HepG2 (cell line): Measurements from ENCODE around the gene RECQL5. TPM values are rescaled to one million over a fixed set of nuclear protein-coding genes. Genes with fewer than 3 reads are reported as not detected.

Experiments
- AGO1 ChIP-seq: fragments of 200-400 bp; formaldehyde crosslinking; IDR thresholded peaks from 2 replicates; pipeline ENCODE4 v1.6.1; 2017; ENCODE audit warnings: mild to moderate bottlenecking, low read depth, low read length, moderate library complexity; ENCODE audit not compliant: poor library complexity, severe bottlenecking
- FOXJ3 ChIP-seq: sonication (generic); formaldehyde crosslinking; IDR thresholded peaks from 2 replicates; pipeline ENCODE4 v1.4.0; 2020; ENCODE audit warnings: missing genetic modification reagents, mild to moderate bottlenecking, borderline replicate concordance
- HOXA5 ChIP-seq: sonication (generic); formaldehyde crosslinking; IDR thresholded peaks from 2 replicates; pipeline ENCODE4 v1.4.0; 2020; ENCODE audit warnings: missing genetic modification reagents
- MNT ChIP-seq: fragments of 450-650 bp; IDR thresholded peaks from 2 replicates; pipeline ENCODE4 v1.6.1; 2016
- NRL ChIP-seq: sonication (generic); formaldehyde crosslinking; IDR thresholded peaks from 2 replicates; pipeline ENCODE4 v1.5.0; 2020; ENCODE audit warnings: missing genetic modification reagents, mild to moderate bottlenecking, moderate library complexity, borderline replicate concordance
- POLR2G ChIP-seq: fragments of 200-400 bp; formaldehyde crosslinking; IDR thresholded peaks from 2 replicates; pipeline ENCODE4 v1.6.1; 2018; ENCODE audit warnings: mild to moderate bottlenecking, low read depth, low read length, moderate library complexity
- SIN3A ChIP-seq: IDR thresholded peaks from 2 replicates; pipeline ENCODE4 v1.6.1; 2011; ENCODE audit warnings: low read depth, mild to moderate bottlenecking, control low read depth, low read length, borderline replicate concordance
- SRSF9 ChIP-seq: fragments of 200-400 bp; formaldehyde crosslinking; IDR thresholded peaks from 2 replicates; pipeline ENCODE4 v1.6.1; 2018; ENCODE audit warnings: borderline replicate concordance, mild to moderate bottlenecking, low read depth, low read length; ENCODE audit not compliant: insufficient read depth, poor library complexity, severe bottlenecking
- STAT5B ChIP-seq: sonication (generic); formaldehyde crosslinking; IDR thresholded peaks from 2 replicates; pipeline ENCODE4 v1.4.0; 2020; ENCODE audit warnings: missing genetic modification reagents
- ZNF280D ChIP-seq: sonication (generic); formaldehyde crosslinking; IDR thresholded peaks from 2 replicates; pipeline ENCODE4 v1.5.1; 2020; ENCODE audit warnings: mild to moderate bottlenecking, missing genetic modification reagents
- ZNF331 ChIP-seq: sonication (generic); formaldehyde crosslinking; IDR thresholded peaks from 2 replicates; pipeline ENCODE4 v1.4.0; 2020; ENCODE audit warnings: missing genetic modification reagents
- ZNF33B ChIP-seq: sonication (generic); formaldehyde crosslinking; IDR thresholded peaks from 2 replicates; pipeline ENCODE4 v1.5.1; 2020; ENCODE audit warnings: mild to moderate bottlenecking, missing genetic modification reagents
- ZNF563 ChIP-seq: sonication (generic); formaldehyde crosslinking; IDR thresholded peaks from 2 replicates; pipeline ENCODE4 v1.8.0; 2022; ENCODE audit warnings: mild to moderate bottlenecking, moderate library complexity, missing genetic modification reagents
- ZNF687 ChIP-seq: sonication (generic); formaldehyde crosslinking; IDR thresholded peaks from 2 replicates; pipeline ENCODE4 v1.5.1; 2020; ENCODE audit warnings: mild to moderate bottlenecking, missing genetic modification reagents, moderate library complexity
- ZNF75D ChIP-seq: sonication (generic); formaldehyde crosslinking; IDR thresholded peaks from 2 replicates; pipeline ENCODE4 v1.8.1; 2023; ENCODE audit warnings: missing genetic modification reagents, mild to moderate bottlenecking, borderline replicate concordance
- polyA plus RNA-seq, 8 experiments: library from polyadenylated mRNA; depleted of rRNA in 3 of 8; stranded (reverse) in 7 of 8; unstranded in 1 of 8; fragments of >200 nt; fragmentation: Illumina TruSeq in 4 of 8; extraction: Trizol in 4 of 8; gene quantifications; 2 replicates each; pipeline versions ENCODE4 v1.2.1 to v1.2.3, GENCODE V29; 2011 to 2016; ENCODE audit warnings: low read depth in 4 of 8, missing spikeins in 1 of 8, mixed read lengths in 1 of 8; ENCODE audit not compliant: insufficient read depth in 1 of 8
- total RNA-seq, 5 experiments: library from RNA; depleted of rRNA; stranded (reverse); fragments of >200 nt; fragmentation: Illumina TruSeq; extraction: Trizol; gene quantifications; 2 replicates each; pipeline ENCODE4 v1.2.3, GENCODE V29; 2016; ENCODE audit warnings: low read depth in 1 of 5
- TF ChIP-seq, protein P1 (sequence below): sonication (generic); formaldehyde crosslinking; IDR thresholded peaks from 2 replicates; pipeline ENCODE4 v1.4.0; 2020; ENCODE audit warnings: missing genetic modification reagents, mild to moderate bottlenecking, borderline replicate concordance

Gene RECQL5
- total and polyA plus RNA-seq, 2 of the 13 experiments (the other 11 are each of a cell fraction or from before 2014, with no cell fraction given) = 27.7 to 32.0 TPM

- TF ChIP-seq SRSF9 = no peak
- TF ChIP-seq ZNF563 (CRISPR knock-in tag) = no peak
- peak; percentile 32 for TF ChIP-seq AGO1
- TF ChIP-seq ZNF33B (CRISPR knock-in tag) = 0 out of 2 replicates have a peak, but pooled peaks have one; percentile 54
- peak; percentile 65; the same call in 1 of the 2 replicates for TF ChIP-seq HOXA5 (CRISPR knock-in tag)
- peak; percentile 56; the same call in 1 of the 2 replicates for TF ChIP-seq MNT
- peak; percentile 65; the same call in 1 of the 2 replicates for TF ChIP-seq SIN3A
- TF ChIP-seq ZNF687 (CRISPR knock-in tag) = peak; percentile 98
- TF ChIP-seq, protein P1, sequence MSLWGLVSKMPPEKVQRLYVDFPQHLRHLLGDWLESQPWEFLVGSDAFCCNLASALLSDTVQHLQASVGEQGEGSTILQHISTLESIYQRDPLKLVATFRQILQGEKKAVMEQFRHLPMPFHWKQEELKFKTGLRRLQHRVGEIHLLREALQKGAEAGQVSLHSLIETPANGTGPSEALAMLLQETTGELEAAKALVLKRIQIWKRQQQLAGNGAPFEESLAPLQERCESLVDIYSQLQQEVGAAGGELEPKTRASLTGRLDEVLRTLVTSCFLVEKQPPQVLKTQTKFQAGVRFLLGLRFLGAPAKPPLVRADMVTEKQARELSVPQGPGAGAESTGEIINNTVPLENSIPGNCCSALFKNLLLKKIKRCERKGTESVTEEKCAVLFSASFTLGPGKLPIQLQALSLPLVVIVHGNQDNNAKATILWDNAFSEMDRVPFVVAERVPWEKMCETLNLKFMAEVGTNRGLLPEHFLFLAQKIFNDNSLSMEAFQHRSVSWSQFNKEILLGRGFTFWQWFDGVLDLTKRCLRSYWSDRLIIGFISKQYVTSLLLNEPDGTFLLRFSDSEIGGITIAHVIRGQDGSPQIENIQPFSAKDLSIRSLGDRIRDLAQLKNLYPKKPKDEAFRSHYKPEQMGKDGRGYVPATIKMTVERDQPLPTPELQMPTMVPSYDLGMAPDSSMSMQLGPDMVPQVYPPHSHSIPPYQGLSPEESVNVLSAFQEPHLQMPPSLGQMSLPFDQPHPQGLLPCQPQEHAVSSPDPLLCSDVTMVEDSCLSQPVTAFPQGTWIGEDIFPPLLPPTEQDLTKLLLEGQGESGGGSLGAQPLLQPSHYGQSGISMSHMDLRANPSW (CRISPR knock-in tag) = peak; percentile 83; the same call in 1 of the 2 replicates
- peak; percentile 85 for TF ChIP-seq POLR2G
- peak; percentile 82 for TF ChIP-seq NRL (CRISPR knock-in tag)
- TF ChIP-seq FOXJ3 (CRISPR knock-in tag) = peak; percentile 51; the same call in 1 of the 2 replicates
- peak; percentile 39; the same call in 1 of the 2 replicates for TF ChIP-seq ZNF331 (CRISPR knock-in tag)
- no peak for TF ChIP-seq ZNF75D (CRISPR knock-in tag)
- peak; percentile 72; the same call in 1 of the 2 replicates for TF ChIP-seq ZNF280D (CRISPR knock-in tag)
- TF ChIP-seq STAT5B = 0 out of 2 replicates have a peak, but pooled peaks have one; percentile 7
These were observed 20.9 kb downstream of the RECQL5 start (continued) for GRCh38 chr17:75645889-75646637.
